PFSK-1 (cell line): ENCODE data around the gene MYLK3.

ENCODE experiments used
- FOXP2 ChIP-seq: optimal IDR thresholded peaks from 2 replicates; pipeline ENCODE3; 2011; ENCODE audit warnings: borderline replicate concordance, control low read depth, inconsistent platforms; ENCODE audit not compliant: insufficient read depth; ENCODE audit errors: extremely low read length, extremely low read depth
- POLR2AphosphoS5 ChIP-seq: IDR thresholded peaks from 2 replicates; pipeline ENCODE4 v1.6.1; 2012; ENCODE audit warnings: low read depth, mild to moderate bottlenecking, control low read depth, low read length, moderate library complexity
- SIN3A ChIP-seq: IDR thresholded peaks from 2 replicates; pipeline ENCODE4 v1.6.1; 2012; ENCODE audit warnings: mild to moderate bottlenecking, low read length, moderate library complexity, borderline replicate concordance; ENCODE audit not compliant: insufficient read depth
- TAF1 ChIP-seq: IDR thresholded peaks from 2 replicates; pipeline ENCODE4 v1.6.1; 2012; ENCODE audit warnings: low read length, control low read depth, borderline replicate concordance; ENCODE audit not compliant: insufficient read depth
- TF ChIP-seq, protein P1 (sequence below), 2 experiments: IDR thresholded peaks; 2 replicates each; pipeline versions ENCODE4 v1.6.1 to v1.8.0; 2011 to 2012; ENCODE audit warnings: low read depth in 2 of 2, low read length in 2 of 2, control low read depth in 1 of 2, inconsistent platforms in 1 of 2, mild to moderate bottlenecking in 1 of 2, moderate library complexity in 1 of 2; ENCODE audit not compliant: insufficient read depth in 1 of 2

MYLK3 gene

DNA sequence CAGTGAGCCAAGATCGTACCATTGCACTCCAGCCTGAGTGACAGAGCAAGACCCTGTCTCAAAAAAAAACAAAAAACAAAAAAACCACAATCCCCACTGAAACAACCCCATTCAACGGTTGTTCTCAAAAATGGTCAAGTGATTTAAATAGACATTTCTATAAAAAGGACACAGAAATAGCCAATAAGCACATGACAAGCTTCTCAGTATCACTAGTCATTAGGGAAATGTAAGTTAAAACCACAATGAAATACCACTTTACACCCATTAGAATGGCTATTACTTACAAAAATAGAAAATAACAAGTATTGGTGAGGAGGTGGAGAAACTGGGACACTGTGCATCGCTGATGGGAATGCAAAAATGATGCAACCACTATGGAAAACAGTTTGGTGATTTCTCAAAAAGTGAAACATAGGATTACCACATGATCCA, 26.6 kb upstream of the MYLK3 start:
- TF ChIP-seq FOXP2, result no peak
- TF ChIP-seq POLR2AphosphoS5, result no peak
- TF ChIP-seq, protein P1, sequence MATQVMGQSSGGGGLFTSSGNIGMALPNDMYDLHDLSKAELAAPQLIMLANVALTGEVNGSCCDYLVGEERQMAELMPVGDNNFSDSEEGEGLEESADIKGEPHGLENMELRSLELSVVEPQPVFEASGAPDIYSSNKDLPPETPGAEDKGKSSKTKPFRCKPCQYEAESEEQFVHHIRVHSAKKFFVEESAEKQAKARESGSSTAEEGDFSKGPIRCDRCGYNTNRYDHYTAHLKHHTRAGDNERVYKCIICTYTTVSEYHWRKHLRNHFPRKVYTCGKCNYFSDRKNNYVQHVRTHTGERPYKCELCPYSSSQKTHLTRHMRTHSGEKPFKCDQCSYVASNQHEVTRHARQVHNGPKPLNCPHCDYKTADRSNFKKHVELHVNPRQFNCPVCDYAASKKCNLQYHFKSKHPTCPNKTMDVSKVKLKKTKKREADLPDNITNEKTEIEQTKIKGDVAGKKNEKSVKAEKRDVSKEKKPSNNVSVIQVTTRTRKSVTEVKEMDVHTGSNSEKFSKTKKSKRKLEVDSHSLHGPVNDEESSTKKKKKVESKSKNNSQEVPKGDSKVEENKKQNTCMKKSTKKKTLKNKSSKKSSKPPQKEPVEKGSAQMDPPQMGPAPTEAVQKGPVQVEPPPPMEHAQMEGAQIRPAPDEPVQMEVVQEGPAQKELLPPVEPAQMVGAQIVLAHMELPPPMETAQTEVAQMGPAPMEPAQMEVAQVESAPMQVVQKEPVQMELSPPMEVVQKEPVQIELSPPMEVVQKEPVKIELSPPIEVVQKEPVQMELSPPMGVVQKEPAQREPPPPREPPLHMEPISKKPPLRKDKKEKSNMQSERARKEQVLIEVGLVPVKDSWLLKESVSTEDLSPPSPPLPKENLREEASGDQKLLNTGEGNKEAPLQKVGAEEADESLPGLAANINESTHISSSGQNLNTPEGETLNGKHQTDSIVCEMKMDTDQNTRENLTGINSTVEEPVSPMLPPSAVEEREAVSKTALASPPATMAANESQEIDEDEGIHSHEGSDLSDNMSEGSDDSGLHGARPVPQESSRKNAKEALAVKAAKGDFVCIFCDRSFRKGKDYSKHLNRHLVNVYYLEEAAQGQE (IDR thresholded peaks at IDR 0.05; ENCODE audit: insufficient read depth in 1 of 2, low read depth in 2 of 2, low read length in 2 of 2), result no peak
- TF ChIP-seq TAF1, result no peak
- TF ChIP-seq SIN3A, result no peak

DNA sequence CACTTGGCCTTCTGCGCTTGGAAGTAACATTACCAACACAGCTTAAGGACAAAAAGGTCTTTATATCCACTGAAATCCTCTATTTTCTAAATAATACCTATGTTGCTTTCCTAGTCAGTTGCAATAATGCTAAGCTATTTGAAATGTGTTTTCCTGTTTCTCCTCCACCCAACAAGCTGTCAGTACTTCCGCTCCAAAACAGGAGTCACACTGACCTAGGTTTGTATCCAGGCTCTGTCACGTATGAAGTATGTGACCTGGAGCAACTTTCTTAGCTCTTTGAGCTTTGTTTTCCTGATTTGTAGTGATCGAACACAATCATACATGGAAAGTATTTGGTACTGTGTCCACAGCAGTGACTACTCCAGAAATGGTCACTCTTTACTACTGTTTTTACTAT, 24.3 kb upstream of the MYLK3 start:
- TF ChIP-seq, protein P1 (IDR thresholded peaks at IDR 0.05; ENCODE audit: insufficient read depth in 1 of 2, low read depth in 2 of 2, low read length in 2 of 2), result no peak
- no peak for TF ChIP-seq FOXP2
- TF ChIP-seq TAF1, result no peak
- no peak for TF ChIP-seq SIN3A
- TF ChIP-seq POLR2AphosphoS5, result no peak

DNA sequence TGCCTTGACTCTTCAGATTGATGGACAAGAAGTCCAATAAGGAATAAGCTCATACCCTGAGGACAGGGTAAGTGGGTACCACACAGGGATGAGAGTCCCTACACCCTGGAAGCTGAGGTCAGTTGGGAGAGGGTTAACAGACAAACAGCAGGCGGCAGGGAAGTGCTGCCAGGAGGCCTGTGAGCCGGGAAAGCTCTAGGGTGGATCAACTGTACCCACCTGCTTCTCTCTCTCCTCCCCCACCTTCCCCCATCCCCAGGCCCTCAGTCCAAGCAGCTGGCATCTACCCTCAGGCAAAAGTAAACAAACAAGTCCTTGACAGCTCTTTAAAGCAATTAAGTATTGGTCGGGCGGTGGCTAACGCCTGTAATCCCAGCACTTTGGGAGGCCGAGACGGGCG, 20.7 kb upstream of the MYLK3 start:
- TF ChIP-seq POLR2AphosphoS5 (no peak), FOXP2 (no peak), TAF1 (no peak), SIN3A (no peak)
- TF ChIP-seq, protein P1 (IDR thresholded peaks at IDR 0.05; ENCODE audit: insufficient read depth in 1 of 2, low read depth in 2 of 2, low read length in 2 of 2), result no peak

DNA sequence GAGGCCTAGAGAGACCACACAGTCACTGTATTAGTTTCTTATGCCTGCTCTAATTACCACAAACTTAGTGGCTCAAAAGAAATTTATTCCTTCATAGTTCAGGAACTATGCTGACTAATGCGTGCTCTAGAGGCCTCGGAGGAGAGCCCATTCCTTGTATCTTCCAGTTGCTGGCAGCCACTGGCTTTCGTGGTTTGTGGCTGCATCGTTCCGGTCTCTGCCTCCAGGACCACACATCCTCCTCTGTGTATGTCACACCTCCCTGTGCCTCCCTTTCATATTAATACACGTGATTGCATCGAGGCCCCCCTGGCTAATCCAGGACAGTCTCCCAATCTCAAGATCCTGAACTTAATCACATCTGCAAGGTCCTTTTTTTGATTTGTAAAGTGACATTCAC, 16.9 kb upstream of the MYLK3 start:
- TF ChIP-seq, protein P1 (IDR thresholded peaks at IDR 0.05; ENCODE audit: insufficient read depth in 1 of 2, low read depth in 2 of 2, low read length in 2 of 2), result no peak
- no peak for TF ChIP-seq FOXP2
- TF ChIP-seq TAF1, result no peak
- no peak for TF ChIP-seq POLR2AphosphoS5
- no peak for TF ChIP-seq SIN3A

DNA sequence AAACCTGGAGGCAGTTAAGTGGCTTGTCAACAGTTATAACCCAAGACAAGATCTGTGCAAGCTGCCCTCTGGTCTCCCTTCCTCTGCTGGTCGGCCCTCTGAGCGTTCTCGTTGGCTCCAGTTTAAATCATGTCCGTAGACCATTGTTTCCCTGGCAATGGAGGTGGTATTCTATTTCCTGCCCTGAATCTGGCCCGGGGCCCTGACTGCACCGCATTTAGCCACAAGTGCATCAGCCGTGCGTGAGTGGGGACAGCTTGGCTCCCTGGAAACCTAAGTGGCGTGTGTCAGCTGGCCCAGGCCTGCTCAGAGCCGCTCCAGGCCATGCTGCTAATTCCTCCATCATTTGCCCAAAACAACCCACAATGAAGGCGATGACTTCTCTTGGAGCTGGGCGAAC, 15.0 kb upstream of the MYLK3 start:
- no peak for TF ChIP-seq FOXP2
- no peak for TF ChIP-seq SIN3A
- TF ChIP-seq, protein P1 (IDR thresholded peaks at IDR 0.05; ENCODE audit: insufficient read depth in 1 of 2, low read depth in 2 of 2, low read length in 2 of 2), result no peak
- no peak for TF ChIP-seq TAF1
- TF ChIP-seq POLR2AphosphoS5, result no peak
